GM12891 (cell line): ENCODE data around the gene MED12L.
"Not testable (repeated sequence)": the region's sequence is repeated elsewhere in the genome, so short reads cannot be mapped to it uniquely, and the experiment has no call there.

Experiments used
- PAX5 ChIP-seq: IDR thresholded peaks from 2 replicates; pipeline ENCODE4 v1.6.1; 2011; ENCODE audit warnings: low read length, moderate library complexity, mild to moderate bottlenecking; ENCODE audit not compliant: insufficient read depth, severe bottlenecking
- POLR2A ChIP-seq: IDR thresholded peaks from 2 replicates; pipeline ENCODE4 v1.6.1; 2011; ENCODE audit warnings: low read depth, low read length, control low read depth
- POLR2AphosphoS5 ChIP-seq: IDR thresholded peaks from 2 replicates; pipeline ENCODE4 v1.6.1; 2011; ENCODE audit warnings: low read depth, low read length, control low read depth
- POU2F2 ChIP-seq: IDR thresholded peaks from 2 replicates; pipeline ENCODE4 v1.6.1; 2011; ENCODE audit warnings: low read depth, mild to moderate bottlenecking, control low read depth, low read length, moderate library complexity
- SPI1 ChIP-seq: IDR thresholded peaks from 2 replicates; pipeline ENCODE4 v1.6.1; 2011; ENCODE audit warnings: low read depth, low read length, control low read depth
- TAF1 ChIP-seq: IDR thresholded peaks from 2 replicates; pipeline ENCODE4 v1.6.1; 2011; ENCODE audit warnings: low read depth, low read length, control low read depth

DNA sequence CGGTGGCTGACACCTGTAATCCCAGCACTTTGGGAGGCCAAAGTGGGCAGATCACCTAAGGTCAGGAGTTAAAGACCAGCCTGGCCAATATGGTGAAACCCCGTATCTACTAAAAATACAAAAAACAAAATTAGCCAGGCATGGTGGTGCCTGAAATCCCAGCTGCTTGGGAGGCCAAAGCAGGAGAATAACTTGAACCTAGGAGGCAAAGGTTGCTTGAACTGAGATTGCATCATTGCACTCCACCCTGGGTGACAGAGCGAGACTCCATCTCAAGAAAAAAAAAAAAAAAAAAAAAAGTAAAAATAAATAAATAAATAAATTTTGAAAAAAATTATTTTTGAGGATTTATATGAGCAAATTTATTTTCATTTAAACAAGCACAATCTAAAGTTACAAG lies 306.7 kb downstream of the MED12L start:
- not testable (repeated sequence) for TF ChIP-seq POLR2A, POLR2AphosphoS5, TAF1, SPI1, PAX5, POU2F2
